Fibroblast of peridontal ligament (primary cell): ENCODE measurements around the gene CCDC148.

ENCODE experiments used
- DNase-seq: peaks from one replicate; pipeline ENCODE4 v3.0.0-alpha.2; 2010; ENCODE audit errors: extremely low read depth

The CCDC148 gene

GRCh38 chr2:158432117-158432516 lies 24.4 kb downstream of the CCDC148 start:
- no peak for DNase-seq

- peak; percentile 89 for DNase-seq
These were observed 42.0 kb downstream of the CCDC148 start for GRCh38 chr2:158414538-158414937.

- peak; percentile 89 for DNase-seq
These were observed 43.0 kb downstream of the CCDC148 start for GRCh38 chr2:158413581-158413980.

GRCh38 chr2:158412206-158412605 lies 44.3 kb downstream of the CCDC148 start:
- peak; percentile 73 for DNase-seq

GRCh38 chr2:158411748-158412147 lies 44.8 kb downstream of the CCDC148 start:
- DNase-seq = no peak

GRCh38 chr2:158410132-158410531 lies 46.4 kb downstream of the CCDC148 start:
- DNase-seq = no peak

GRCh38 chr2:158407031-158407430 lies 49.5 kb downstream of the CCDC148 start:
- no peak for DNase-seq

- no peak for DNase-seq
These were observed 51.2 kb downstream of the CCDC148 start for GRCh38 chr2:158405341-158405740.

GRCh38 chr2:158403237-158403636 lies 53.3 kb downstream of the CCDC148 start:
- DNase-seq = no peak

GRCh38 chr2:158402665-158403064 lies 53.9 kb downstream of the CCDC148 start:
- no peak for DNase-seq

GRCh38 chr2:158395166-158395565 lies 61.4 kb downstream of the CCDC148 start:
- no peak for DNase-seq

- peak; percentile 41 for DNase-seq
These were observed 62.1 kb downstream of the CCDC148 start for GRCh38 chr2:158394453-158394852.

GRCh38 chr2:158393886-158394285 lies 62.7 kb downstream of the CCDC148 start:
- no peak for DNase-seq

- DNase-seq = no peak
These were observed 63.9 kb downstream of the CCDC148 start for GRCh38 chr2:158392687-158393086.

GRCh38 chr2:158391876-158392275 lies 64.7 kb downstream of the CCDC148 start:
- no peak for DNase-seq

- DNase-seq = no peak
These were observed 65.2 kb downstream of the CCDC148 start for GRCh38 chr2:158391361-158391760.

GRCh38 chr2:158388159-158388558 lies 68.4 kb downstream of the CCDC148 start:
- DNase-seq = no peak

GRCh38 chr2:158385646-158386045 lies 70.9 kb downstream of the CCDC148 start:
- DNase-seq = no peak

GRCh38 chr2:158381978-158382377 lies 74.6 kb downstream of the CCDC148 start:
- no peak for DNase-seq

- no peak for DNase-seq
These were observed 75.3 kb downstream of the CCDC148 start for GRCh38 chr2:158381205-158381604.

- DNase-seq = peak; percentile 73
These were observed 75.8 kb downstream of the CCDC148 start for GRCh38 chr2:158380746-158381145.

- DNase-seq = no peak
These were observed 77.6 kb downstream of the CCDC148 start for GRCh38 chr2:158378926-158379325.

GRCh38 chr2:158366342-158366741 lies 90.2 kb downstream of the CCDC148 start:
- no peak for DNase-seq

- peak; percentile 11 for DNase-seq
These were observed 96.7 kb downstream of the CCDC148 start for GRCh38 chr2:158359846-158360245.

GRCh38 chr2:158357699-158358098 lies 98.9 kb downstream of the CCDC148 start:
- no peak for DNase-seq
